Smooth muscle cell (in vitro differentiated cells): ENCODE measurements around the gene UBAC1. TPM values are rescaled to one million over a fixed set of nuclear protein-coding genes. Genes with fewer than 3 reads are reported as not detected.

Experiments used
- DNase-seq: peaks from one replicate; lab custom pipeline; 2025; ENCODE audit not compliant: unreplicated experiment; lab: John Stamatoyannopoulos, UW
- H2AFZ ChIP-seq: fragments of 200-600 bp; sonication (generic); 2 replicates; pipeline ENCODE4 v1.6.0; 2016; ENCODE audit warnings: antibody characterized with exemption, low read depth, mild to moderate bottlenecking
- H3F3A ChIP-seq: fragments of 200-600 bp; sonication (generic); 2 replicates; pipeline ENCODE4 v1.6.0; 2017; ENCODE audit warnings: antibody characterized with exemption, low read depth
- H3K27ac ChIP-seq: fragments of 200-600 bp; sonication (generic); 2 replicates; pipeline ENCODE4 v1.5.1; 2016; ENCODE audit warnings: low read depth, mild to moderate bottlenecking
- H3K27me3 ChIP-seq: fragments of 200-600 bp; sonication (generic); 2 replicates; pipeline ENCODE4 v1.6.1; 2016; ENCODE audit warnings: low read depth, mild to moderate bottlenecking
- H3K36me3 ChIP-seq: fragments of 200-600 bp; sonication (generic); 2 replicates; pipeline ENCODE4 v1.5.1; 2016; ENCODE audit warnings: low read depth
- H3K4me1 ChIP-seq: fragments of 200-600 bp; sonication (generic); 2 replicates; pipeline ENCODE4 v1.5.1; 2016; ENCODE audit warnings: low read depth
- H3K4me2 ChIP-seq: fragments of 200-600 bp; sonication (generic); 2 replicates; pipeline ENCODE4 v1.6.0; 2016; ENCODE audit warnings: mild to moderate bottlenecking
- H3K4me3 ChIP-seq: fragments of 200-600 bp; sonication (generic); 2 replicates; pipeline ENCODE4 v1.5.1; 2016; ENCODE audit warnings: mild to moderate bottlenecking
- H3K79me2 ChIP-seq: fragments of 200-600 bp; sonication (generic); 2 replicates; pipeline ENCODE4 v1.6.0; 2016; ENCODE audit warnings: low read depth, mild to moderate bottlenecking
- H3K9ac ChIP-seq: fragments of 200-600 bp; sonication (generic); 2 replicates; pipeline ENCODE4 v1.6.0; 2016; ENCODE audit warnings: low read depth
- H3K9me3 ChIP-seq: fragments of 200-600 bp; sonication (generic); replicated peaks from 2 replicates; pipeline ENCODE4 v1.5.1; 2016; ENCODE audit warnings: low read depth
- H4K20me1 ChIP-seq: fragments of 200-600 bp; sonication (generic); 2 replicates; pipeline ENCODE4 v1.6.0; 2016; ENCODE audit warnings: low read depth
- CTCF ChIP-seq: fragments of 200-600 bp; sonication (generic); IDR thresholded peaks from 2 replicates; pipeline ENCODE4 v1.5.1; 2017; ENCODE audit warnings: borderline replicate concordance, mild to moderate bottlenecking, antibody characterized with exemption; ENCODE audit not compliant: insufficient read depth, poor library complexity, severe bottlenecking
- WGBS: methylation state at CpG from one replicate; pipeline ENCODE4 v1.1.7; 2016; ENCODE audit warnings: low lambda C conversion rate; 5-methylcytosine and 5-hydroxymethylcytosine counted together
- polyA plus RNA-seq: library from polyadenylated mRNA; unstranded; fragments of >200 nt; fragmentation: Nextera tagmentation; extraction: Ambion mirVana; gene quantifications from 2 replicates; pipeline ENCODE4 v1.2.1, GENCODE V29; 2016
- total RNA-seq: library from RNA; depleted of rRNA; stranded (reverse); fragments of >200 nt; gene quantifications from 2 replicates; pipeline ENCODE4 v1.2.3, GENCODE V29; 2014

The UBAC1 gene
- total and polyA plus RNA-seq, 2 experiments from 2014 or later = 35.3 to 43.5 TPM

DNA sequence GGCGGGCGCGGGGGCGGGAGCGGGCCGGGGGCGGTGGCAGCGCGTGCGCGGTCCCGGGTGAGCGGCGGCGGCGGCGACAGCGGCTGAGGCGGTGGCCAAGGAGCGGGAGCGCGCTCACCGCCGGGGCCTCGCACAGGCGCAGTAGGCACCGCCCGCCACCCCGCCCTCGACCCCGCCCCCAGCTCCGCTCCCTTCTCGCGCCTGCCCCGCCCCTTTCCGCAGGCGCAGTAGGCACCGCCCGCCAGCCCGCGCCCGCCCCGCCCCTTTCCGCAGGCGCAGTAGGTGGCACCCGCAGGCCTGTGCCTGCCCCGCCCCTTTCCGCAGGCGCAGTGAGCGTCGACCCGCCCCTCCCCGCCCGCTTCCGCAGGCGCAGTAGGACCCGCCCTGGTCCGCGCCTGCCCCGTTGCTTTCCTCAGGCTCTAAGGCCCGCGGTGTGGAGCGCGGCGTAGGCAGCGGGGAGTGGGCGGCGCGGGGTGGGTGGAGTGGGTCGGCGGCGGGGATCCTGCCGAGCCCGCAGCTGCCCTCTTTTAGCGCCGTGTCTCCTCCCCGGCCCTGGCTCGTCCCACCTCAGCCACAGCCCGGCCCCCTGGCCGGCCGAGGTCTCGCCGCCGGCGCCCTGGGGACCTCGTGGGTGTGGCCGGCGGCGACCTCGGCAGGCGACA is 53.6 kb downstream of the UBAC1 start, which contains the start of gene CAMSAP1:
CAMSAP1 (minus strand) TSS at position 116 of the 662 bp plus-strand sequence. CDS start 387 bp downstream, outside the sequence.
- Histone ChIP-seq H3K4me2 (peak within 1 kb of the TSS; percentile 96), H3K27me3 (no peaks in the 10 kb centered on the region), H3K4me1 (peaks cover 24% of the 10 kb centered on the region), H3K79me2 (peaks cover 62% of the 10 kb centered on the region), H3K36me3 (peaks cover 3% of the 10 kb centered on the region), H2AFZ (peak within 1 kb of the TSS; percentile 85), H3K9me3 (no peaks in the 10 kb centered on the region), H3K9ac (peak within 1 kb of the TSS; percentile 62), H3K4me3 (peak within 1 kb of the TSS; percentile 93), H3F3A (peaks cover 19% of the 10 kb centered on the region), H3K27ac (peak within 1 kb of the TSS; percentile 86), H4K20me1 (peaks cover 40% of the 10 kb centered on the region)
- no peak for TF ChIP-seq CTCF
- WGBS = 0% methylated on average over 13 of the region's 91 CpGs
- DNase-seq = peak; percentile 93

- TF ChIP-seq CTCF = no peak
- Histone ChIP-seq H3K36me3 (peaks cover 3% of the 10 kb centered on the region), H3K9me3 (no peaks in the 10 kb centered on the region), H3K9ac (no peak overlapping the region), H3K27ac (no peak overlapping the region), H3K27me3 (no peaks in the 10 kb centered on the region), H4K20me1 (peaks cover 46% of the 10 kb centered on the region), H2AFZ (no peak overlapping the region), H3K4me2 (peak overlapping the region; percentile 86), H3K4me3 (peak overlapping the region; percentile 66), H3F3A (peaks cover 19% of the 10 kb centered on the region), H3K79me2 (peaks cover 67% of the 10 kb centered on the region), H3K4me1 (peaks cover 24% of the 10 kb centered on the region)
- WGBS = under 1% methylated on average over 37 of the region's 69 CpGs
- no peak for DNase-seq
These were observed 54.2 kb downstream of the UBAC1 start for GRCh38 chr9:135907006-135907430.

GRCh38 chr9:135906291-135907005 is 54.7 kb downstream of the UBAC1 start:
- H3F3A ChIP-seq = peaks cover 19% of the 10 kb centered on the region
- DNase-seq = no peak
- peaks cover 3% of the 10 kb centered on the region for H3K36me3 ChIP-seq
- no peak for TF ChIP-seq CTCF
- H3K4me1 ChIP-seq = peaks cover 24% of the 10 kb centered on the region
- no peaks in the 10 kb centered on the region for H3K9me3 ChIP-seq
- H4K20me1 ChIP-seq = peaks cover 51% of the 10 kb centered on the region
- 1% methylated on average over 42 of the region's 70 CpGs for WGBS
- H3K27ac ChIP-seq = peak overlapping the region; percentile 86
- H3K4me2 ChIP-seq = peak overlapping the region; percentile 86
- H3K79me2 ChIP-seq = peaks cover 73% of the 10 kb centered on the region
- peak overlapping the region; percentile 66 for H3K4me3 ChIP-seq
- H3K9ac ChIP-seq = peak overlapping the region; percentile 46
- H2AFZ ChIP-seq = no peak overlapping the region
- H3K27me3 ChIP-seq = no peaks in the 10 kb centered on the region
